Neural crest cell (in vitro differentiated cells): Measurements from ENCODE around the gene LDLRAP1. TPM values are rescaled to one million over a fixed set of nuclear protein-coding genes. Genes with fewer than 3 reads are reported as not detected.
A peak's percentile ranks its signal among the peaks of the same experiment; 100 is the strongest.
"Not testable (repeated sequence)": the region's sequence is repeated elsewhere in the genome, so short reads cannot be mapped to it uniquely, and the experiment has no call there.

ENCODE experiments used
- DNase-seq: peaks from one replicate; pipeline ENCODE4 v3.0.0; 2021; ENCODE audit warnings: low read depth, mixed read lengths, low spot score
- H3K27ac Mint-ChIP-seq: one replicate; pipeline ENCODE4 v1.8.0; 2021; ENCODE audit warnings: mild to moderate bottlenecking, mixed read lengths; ENCODE audit not compliant: unreplicated experiment
- H3K27me3 Mint-ChIP-seq: 2 replicates; pipeline ENCODE4 v1.8.0; 2021; ENCODE audit warnings: low read depth, mild to moderate bottlenecking, mixed read lengths
- H3K36me3 Mint-ChIP-seq: 2 replicates; pipeline ENCODE4 v1.8.0; 2021; ENCODE audit warnings: low read depth, mild to moderate bottlenecking, mixed read lengths
- H3K4me1 Mint-ChIP-seq: 2 replicates; pipeline ENCODE4 v1.8.0; 2021; ENCODE audit warnings: mixed read lengths
- H3K4me3 Mint-ChIP-seq: one replicate; pipeline ENCODE4 v1.8.0; 2021; ENCODE audit warnings: mild to moderate bottlenecking, mixed read lengths
- H3K9me3 Mint-ChIP-seq: 2 replicates; pipeline ENCODE4 v1.8.0; 2021; ENCODE audit warnings: mixed read lengths
- CTCF ChIP-seq: fragments of 200-600 bp; sonication (generic); conservative IDR thresholded peaks from 2 replicates; pipeline ENCODE4 v1.5.0; 2021; ENCODE audit warnings: antibody characterized with exemption, mild to moderate bottlenecking
- total RNA-seq: library from RNA; stranded (reverse); gene quantifications from 2 replicates; pipeline ENCODE4 v1.2.1, GENCODE V29; 2021

Gene LDLRAP1
- total RNA-seq, 1 donor from 2014 or later = 20.7 TPM

GRCh38 chr1:25587290-25587689, 43.9 kb downstream of the LDLRAP1 start:
- Mint-ChIP-seq H3K27me3 (no peaks in the 10 kb centered on the region), H3K27ac (no peak overlapping the region)

DNA sequence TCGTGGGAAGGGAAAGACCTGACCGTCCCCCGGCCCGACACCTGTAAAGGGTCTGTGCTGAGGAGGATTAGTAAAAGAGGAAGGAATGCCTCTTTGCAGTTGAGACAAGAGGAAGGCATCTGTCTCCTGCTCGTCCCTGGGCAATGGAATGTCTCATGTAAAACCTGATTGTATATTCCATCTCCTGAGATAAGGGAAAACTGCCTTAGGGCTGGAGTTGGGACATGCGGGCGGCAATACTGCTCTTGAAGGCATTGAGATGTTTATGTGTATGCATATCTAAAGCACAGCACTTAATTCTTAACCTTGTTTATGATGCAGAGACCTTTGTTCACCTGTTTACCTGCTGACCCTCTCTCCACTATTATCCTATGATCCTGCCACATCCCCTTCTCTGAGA, 44.8 kb downstream of the LDLRAP1 start:
- not testable (repeated sequence) for H3K27ac Mint-ChIP-seq, H3K36me3 Mint-ChIP-seq, H3K9me3 Mint-ChIP-seq, DNase-seq, H3K27me3 Mint-ChIP-seq, H3K4me3 Mint-ChIP-seq
- H3K4me1 Mint-ChIP-seq = peaks cover 11% of the 10 kb centered on the region

More at GRCh38 chr1:25587290-25587689, 43.9 kb downstream of the LDLRAP1 start:
- Mint-ChIP-seq H3K9me3 (no peaks in the 10 kb centered on the region), H3K4me3 (no peak overlapping the region), H3K4me1 (peaks cover 11% of the 10 kb centered on the region), H3K36me3 (no peaks in the 10 kb centered on the region)
- TF ChIP-seq CTCF = no peak
- DNase-seq = no peak

- H3K27me3 Mint-ChIP-seq, DNase-seq, H3K27ac Mint-ChIP-seq, H3K36me3 Mint-ChIP-seq, H3K4me3 Mint-ChIP-seq, H3K9me3 Mint-ChIP-seq: not testable (repeated sequence)
- peaks cover 11% of the 10 kb centered on the region for H3K4me1 Mint-ChIP-seq
Measured at GRCh38 chr1:25588786-25589185, 45.4 kb downstream of the LDLRAP1 start.

- Mint-ChIP-seq H3K9me3 (peaks cover 5% of the 10 kb centered on the region), H3K27me3 (peaks cover 4% of the 10 kb centered on the region), H3K27ac (no peak overlapping the region), H3K36me3 (no peaks in the 10 kb centered on the region), H3K4me3 (no peak overlapping the region), H3K4me1 (peaks cover 5% of the 10 kb centered on the region)
- TF ChIP-seq CTCF = peak; percentile 34
- no peak for DNase-seq
Measured at GRCh38 chr1:25590096-25590824, 46.9 kb downstream of the LDLRAP1 start.

GRCh38 chr1:25593861-25594260, 50.5 kb downstream of the LDLRAP1 start:
- Mint-ChIP-seq H3K4me3 (no peak overlapping the region), H3K27ac (no peak overlapping the region), H3K27me3 (peaks cover 4% of the 10 kb centered on the region), H3K4me1 (peaks cover 5% of the 10 kb centered on the region), H3K9me3 (peaks cover 5% of the 10 kb centered on the region), H3K36me3 (no peaks in the 10 kb centered on the region)
- no peak for TF ChIP-seq CTCF
- no peak for DNase-seq

DNA sequence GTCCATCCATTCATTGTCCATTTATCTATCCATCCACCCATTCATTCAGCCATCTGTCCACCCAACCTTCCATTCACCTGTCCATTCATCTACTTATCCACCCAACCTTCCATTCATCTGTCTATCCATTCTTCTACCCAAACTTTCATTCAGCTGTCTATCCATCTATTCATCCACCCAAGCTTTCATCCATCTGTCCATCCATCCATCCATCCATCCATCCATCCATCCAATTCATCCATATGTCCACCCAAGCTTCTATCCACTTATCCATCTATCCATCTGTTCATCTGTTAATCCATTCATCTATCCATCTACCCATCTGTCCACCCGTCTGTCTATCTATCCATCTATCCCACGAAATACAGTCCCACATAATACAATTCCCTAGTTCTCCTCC, 51.6 kb downstream of the LDLRAP1 start:
- Mint-ChIP-seq H3K4me1 (peaks cover 5% of the 10 kb centered on the region), H3K27me3 (peaks cover 4% of the 10 kb centered on the region), H3K27ac (no peak overlapping the region), H3K4me3 (no peak overlapping the region), H3K36me3 (no peaks in the 10 kb centered on the region), H3K9me3 (peaks cover 5% of the 10 kb centered on the region)
- no peak for TF ChIP-seq CTCF
- DNase-seq = no peak

DNA sequence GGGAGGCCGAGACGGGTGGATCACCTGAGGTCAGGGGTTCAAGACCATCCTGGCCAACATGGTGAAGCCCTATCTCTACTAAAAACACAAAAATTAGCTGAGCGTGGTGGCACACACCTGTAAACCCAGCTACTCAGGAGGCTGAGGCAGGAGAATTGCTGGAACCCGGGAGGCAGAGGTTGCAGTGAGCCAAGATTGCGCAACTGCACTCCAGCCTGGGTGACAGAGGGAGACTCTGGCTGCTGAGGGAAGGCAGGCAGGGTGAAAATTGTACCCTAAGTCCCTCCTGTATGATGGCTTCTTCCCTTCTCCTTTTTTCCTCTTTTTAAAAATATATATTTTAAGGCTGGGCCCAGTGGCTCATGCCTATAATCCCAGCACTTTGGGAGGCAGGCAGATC, 53.2 kb downstream of the LDLRAP1 start:
- not testable (repeated sequence) for H3K27me3 Mint-ChIP-seq, DNase-seq, H3K36me3 Mint-ChIP-seq, H3K4me1 Mint-ChIP-seq, H3K4me3 Mint-ChIP-seq, H3K27ac Mint-ChIP-seq, H3K9me3 Mint-ChIP-seq
